ENCODE measurements around the gene CPVL.

- TF ChIP-seq CTCF (IDR thresholded peaks at IDR 0.05) (no peak), POLR2AphosphoS5 (IDR thresholded peaks at IDR 0.05) (no peak)
These were observed 156.0 kb downstream of the CPVL start for GRCh38 chr7:28990200-28990960.

Measured in prostate gland (tissue), 2 donors.